Heart left ventricle (tissue), 13 donors: ENCODE data around the gene TMC2.

Experiments
- CTCF ChIP-seq, 12 donors: fragments of 200-600 bp; sonication (generic) in 4 of 12; IDR thresholded peaks; one replicate each; pipeline versions ENCODE4 v1.5.0 to v1.8.0; 2018 to 2022; ENCODE audit warnings: antibody characterized with exemption in 12 of 12, mild to moderate bottlenecking in 5 of 12
- POLR2A ChIP-seq, 2 donors: fragments of 450-650 bp; IDR thresholded peaks; one replicate each; pipeline ENCODE4 v1.6.1; 2017; ENCODE audit warnings: antibody characterized with exemption in 2 of 2, mild to moderate bottlenecking in 2 of 2, moderate library complexity in 2 of 2
- donor health status: ischemic (EF 13 %, LVEDD 7.1; RV severe dilation, severe dysfunction).
- donor health status: DM: no; HTN: yes; CAD: no.
- donor health status: DM: no; HTN: no; CAD: no.
- donor health status: ischemic (EF 25% LVEDD 6.9; RV normal size, moderate dysfunction).
- donor health status: ischemic (EF 25% LVEDD 5.7; RV mildly dilated, moderate dysfunction).
- donor health status: ischemic (EF 35%, LVEDD 5.7; RV mildly dilated, moderate dysfunction).
- donor health status: nonischemic (EF 11% LVEDD 7.7; RV severe dilation, severe dysfunction).
- donor health status: DM: yes; HTN: yes; CAD: no.
- donor health status: PGD.
- donor health status: ischemic (EF 29% LVEDD 5.4; RV normal size, mild dysfunction).
- donor health status: nonischemic (EF 23%, LVEDD 6.1; RV moderate dilation, normal function).

GRCh38 chr20:2690718-2691117, 154.3 kb downstream of the TMC2 start:
- TF ChIP-seq POLR2A (IDR thresholded peaks at IDR 0.05) (no peak), CTCF (IDR thresholded peaks at IDR 0.05) (no peak)
